Trophoblast cell (in vitro differentiated cells and primary cell): Measurements from ENCODE around the gene FOXL2.
A peak's percentile ranks its signal among the peaks of the same experiment; 100 is the strongest.

Experiments used
- DNase-seq, 2 donors: peaks; one replicate each; pipeline ENCODE4 v3.0.0-alpha.2; 2016
- H2AFZ ChIP-seq: 2 replicates; pipeline ENCODE4 v1.6.1; 2013; ENCODE audit warnings: low read length, moderate library complexity, mild to moderate bottlenecking; ENCODE audit not compliant: insufficient read depth, poor library complexity
- H2AK5ac ChIP-seq: 2 replicates; pipeline ENCODE4 v1.6.1; 2013; ENCODE audit warnings: mild to moderate bottlenecking, low read length
- H2BK120ac ChIP-seq: 2 replicates; pipeline ENCODE4 v1.6.1; 2013; ENCODE audit warnings: low read length, mild to moderate bottlenecking, moderate library complexity; ENCODE audit not compliant: insufficient read depth, poor library complexity
- H2BK12ac ChIP-seq: 2 replicates; pipeline ENCODE4 v1.6.1; 2013; ENCODE audit warnings: mild to moderate bottlenecking, low read length, moderate library complexity
- H2BK5ac ChIP-seq: 2 replicates; pipeline ENCODE4 v1.6.1; 2013; ENCODE audit warnings: low read length, low read depth, moderate library complexity, mild to moderate bottlenecking; ENCODE audit not compliant: poor library complexity
- H3K14ac ChIP-seq: 2 replicates; pipeline ENCODE4 v1.6.1; 2013; ENCODE audit warnings: mild to moderate bottlenecking, low read length
- H3K18ac ChIP-seq: 2 replicates; pipeline ENCODE4 v1.6.1; 2013; ENCODE audit warnings: mild to moderate bottlenecking, low read length
- H3K23ac ChIP-seq: 2 replicates; pipeline ENCODE4 v1.6.1; 2013; ENCODE audit warnings: low read length
- H3K27ac ChIP-seq: 2 replicates; pipeline ENCODE4 v1.5.1; 2013; ENCODE audit warnings: low read depth, mild to moderate bottlenecking, inconsistent platforms, low read length, moderate library complexity
- H3K27me3 ChIP-seq: 2 replicates; pipeline ENCODE4 v1.6.1; 2013; ENCODE audit warnings: inconsistent platforms, mild to moderate bottlenecking, low read length, moderate library complexity; ENCODE audit not compliant: insufficient read depth
- H3K36me3 ChIP-seq, 2 experiments: 1 replicate in 1 of 2; 2 replicates in 1 of 2; pipeline ENCODE4 v1.6.1; 2013; ENCODE audit warnings: low read length in 2 of 2, mild to moderate bottlenecking in 2 of 2, moderate library complexity in 1 of 2; ENCODE audit not compliant: insufficient read depth in 2 of 2, control insufficient read depth in 1 of 2
- H3K4ac ChIP-seq: 2 replicates; pipeline ENCODE4 v1.6.1; 2013; ENCODE audit warnings: low read depth, mild to moderate bottlenecking, low read length, moderate library complexity
- H3K4me1 ChIP-seq, 2 experiments: 1 replicate in 1 of 2; 2 replicates in 1 of 2; pipeline ENCODE4 v1.6.1; 2013; ENCODE audit warnings: low read length in 2 of 2, mild to moderate bottlenecking in 2 of 2, moderate library complexity in 1 of 2; ENCODE audit not compliant: insufficient read depth in 2 of 2, control insufficient read depth in 1 of 2
- H3K4me2 ChIP-seq: 2 replicates; pipeline ENCODE4 v1.6.1; 2013; ENCODE audit warnings: inconsistent platforms, mild to moderate bottlenecking, low read length, moderate library complexity
- H3K4me3 ChIP-seq: 2 replicates; pipeline ENCODE4 v1.5.1; 2013; ENCODE audit warnings: mild to moderate bottlenecking, low read depth, low read length, inconsistent platforms
- H3K79me1 ChIP-seq: one replicate; pipeline ENCODE4 v1.6.1; 2013; ENCODE audit warnings: low read length
- H3K79me2 ChIP-seq: 2 replicates; pipeline ENCODE4 v1.6.1; 2013; ENCODE audit warnings: low read length, mild to moderate bottlenecking; ENCODE audit not compliant: control insufficient read depth, insufficient read depth, poor library complexity
- H3K9ac ChIP-seq: 2 replicates; pipeline ENCODE4 v1.6.1; 2013; ENCODE audit warnings: mild to moderate bottlenecking, low read length
- H3K9me3 ChIP-seq: 2 replicates; pipeline ENCODE4 v1.6.1; 2013; ENCODE audit warnings: low read depth, mild to moderate bottlenecking, control low read depth, inconsistent platforms, low read length; ENCODE audit not compliant: insufficient read depth
- H4K12ac ChIP-seq: 2 replicates; pipeline ENCODE4 v1.6.1; 2013; ENCODE audit warnings: low read depth, mild to moderate bottlenecking, low read length, moderate library complexity
- H4K8ac ChIP-seq: 2 replicates; pipeline ENCODE4 v1.6.1; 2013; ENCODE audit warnings: low read depth, mild to moderate bottlenecking, low read length, moderate library complexity
- H4K91ac ChIP-seq: one replicate; pipeline ENCODE4 v1.6.1; 2013; ENCODE audit warnings: low read depth, mild to moderate bottlenecking, low read length, moderate library complexity
- WGBS: extraction: QIAGEN DNeasy Blood & Tissue Kit; methylation state at CpG from one replicate; pipeline ENCODE4 v1.1.7; 2013; ENCODE audit warnings: missing lambda C conversion rate; ENCODE audit not compliant: insufficient read length, insufficient coverage; ENCODE audit errors: extremely low coverage; 5-methylcytosine and 5-hydroxymethylcytosine counted together

Gene FOXL2

GRCh38 chr3:138945709-138946662 lies 951 bp downstream of the FOXL2 start:
- Histone ChIP-seq H2AK5ac (no peak overlapping the region), H3K23ac (no peak overlapping the region), H3K4me2 (peak overlapping the region; percentile 88), H2BK5ac (no peak overlapping the region), H2AFZ (peak overlapping the region; percentile 69), H2BK12ac (no peak overlapping the region), H3K79me2 (no peaks in the 10 kb centered on the region), H3K4me3 (peak overlapping the region; percentile 55), H3K18ac (no peak overlapping the region), H4K8ac (no peak overlapping the region), H3K9ac (no peak overlapping the region), H4K12ac (no peak overlapping the region), H3K4ac (no peak overlapping the region), H3K27me3 (peaks cover 81% of the 10 kb centered on the region), H3K9me3 (peaks cover 7% of the 10 kb centered on the region), H4K91ac (no peak overlapping the region), H3K27ac (no peak overlapping the region), H3K4me1 (peaks cover 31 to 35% of the 10 kb centered on the region in 2 experiments), H3K36me3 (no peaks in the 10 kb centered on the region), H3K14ac (no peak overlapping the region), H3K79me1 (no peaks in the 10 kb centered on the region), H2BK120ac (no peak overlapping the region)
- DNase-seq = peak; percentile 18 to 56
- no CpG with 5 or more reads among the region's 120 CpGs for WGBS

DNA sequence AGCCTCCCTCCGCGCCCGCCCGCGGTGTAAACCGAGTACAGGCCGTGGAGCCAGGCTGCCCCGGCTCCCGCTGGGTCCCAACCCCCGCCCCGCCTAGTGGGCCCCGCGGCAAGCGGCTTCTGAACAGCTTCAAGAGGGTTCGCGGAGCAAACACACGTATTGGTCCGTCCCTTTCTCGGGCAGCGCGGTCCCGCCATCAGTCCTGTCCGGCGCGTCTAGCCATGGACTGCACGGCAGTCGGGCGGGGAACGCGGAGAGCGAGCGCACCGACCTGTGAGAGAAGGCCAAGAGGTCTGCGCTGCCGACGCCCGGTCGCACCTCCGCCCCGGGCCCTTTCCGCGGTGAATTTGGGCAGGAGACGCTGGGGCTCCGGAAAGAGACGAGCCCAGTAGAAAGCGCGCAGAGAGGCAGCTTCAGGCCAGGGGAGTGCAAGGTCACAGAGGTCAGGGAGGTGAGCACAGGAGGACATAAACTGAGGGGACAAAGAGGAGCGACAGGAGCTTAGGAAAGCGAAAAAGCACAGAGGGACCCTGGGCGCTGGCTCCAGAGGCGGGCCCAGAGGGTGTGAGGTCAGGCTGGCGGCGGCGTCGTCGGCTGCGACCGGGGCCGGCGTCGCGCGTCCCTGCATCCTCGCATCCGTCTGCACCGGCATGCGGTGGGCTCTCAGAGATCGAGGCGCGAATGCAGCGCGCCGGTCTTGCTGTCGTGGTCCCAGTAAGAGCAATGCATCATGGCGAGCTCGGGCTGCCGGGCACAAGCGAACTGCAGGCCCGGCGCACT lies 1.8 kb downstream of the FOXL2 start:
- no CpG with 5 or more reads among the region's 80 CpGs for WGBS
- H3K27ac ChIP-seq = no peak overlapping the region
- H2BK5ac ChIP-seq = no peak overlapping the region
- H4K91ac ChIP-seq = no peak overlapping the region
- no peak overlapping the region for H3K4ac ChIP-seq
- no peak overlapping the region for H3K14ac ChIP-seq
- H3K23ac ChIP-seq = no peak overlapping the region
- no peak overlapping the region for H3K4me3 ChIP-seq
- H4K8ac ChIP-seq = no peak overlapping the region
- H3K4me1 ChIP-seq = peaks cover 28 to 32% of the 10 kb centered on the region in 2 experiments
- DNase-seq = peak in 1 of 2 donors; percentile 40
- no peak overlapping the region for H2BK120ac ChIP-seq
- peak overlapping the region; percentile 50 for H2AFZ ChIP-seq
- H3K36me3 ChIP-seq = no peaks in the 10 kb centered on the region
- H3K27me3 ChIP-seq = peaks cover 77% of the 10 kb centered on the region
- no peak overlapping the region for H2BK12ac ChIP-seq
- H3K18ac ChIP-seq = no peak overlapping the region
- H4K12ac ChIP-seq = no peak overlapping the region
- H3K9ac ChIP-seq = no peak overlapping the region
- H2AK5ac ChIP-seq = no peak overlapping the region
- no peaks in the 10 kb centered on the region for H3K79me1 ChIP-seq
- H3K9me3 ChIP-seq = peaks cover 7% of the 10 kb centered on the region
- H3K4me2 ChIP-seq = peak overlapping the region; percentile 88
- H3K79me2 ChIP-seq = no peaks in the 10 kb centered on the region

DNA sequence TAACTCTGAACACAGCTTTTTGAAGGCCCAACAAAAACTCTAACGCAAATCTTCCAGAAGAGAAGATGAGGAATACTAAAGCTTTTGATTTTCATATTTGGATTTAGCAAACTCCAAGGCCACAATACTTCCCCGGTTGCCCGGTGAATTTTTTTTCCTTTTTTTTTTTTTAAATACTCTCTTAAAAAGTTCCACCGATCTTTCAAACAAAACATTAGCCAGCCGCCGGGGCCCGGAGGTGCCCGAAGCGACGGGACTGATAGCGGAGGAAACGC lies 2.3 kb downstream of the FOXL2 start:
- Histone ChIP-seq H3K4me1 (peaks cover 23 to 29% of the 10 kb centered on the region in 2 experiments), H3K4ac (no peak overlapping the region), H3K14ac (no peak overlapping the region), H4K8ac (no peak overlapping the region), H2BK120ac (no peak overlapping the region), H3K18ac (no peak overlapping the region), H3K27ac (no peak overlapping the region), H4K91ac (no peak overlapping the region), H3K23ac (no peak overlapping the region), H2AK5ac (no peak overlapping the region), H3K79me2 (no peaks in the 10 kb centered on the region), H3K27me3 (peaks cover 77% of the 10 kb centered on the region), H3K36me3 (no peaks in the 10 kb centered on the region), H3K9ac (no peak overlapping the region), H2BK5ac (no peak overlapping the region), H2BK12ac (no peak overlapping the region), H3K79me1 (no peaks in the 10 kb centered on the region), H2AFZ (peak overlapping the region; percentile 50), H4K12ac (no peak overlapping the region), H3K9me3 (peaks cover 7% of the 10 kb centered on the region), H3K4me2 (peak overlapping the region; percentile 88), H3K4me3 (no peak overlapping the region)
- WGBS = no CpG with 5 or more reads among the region's 12 CpGs
- DNase-seq = no peak

DNA sequence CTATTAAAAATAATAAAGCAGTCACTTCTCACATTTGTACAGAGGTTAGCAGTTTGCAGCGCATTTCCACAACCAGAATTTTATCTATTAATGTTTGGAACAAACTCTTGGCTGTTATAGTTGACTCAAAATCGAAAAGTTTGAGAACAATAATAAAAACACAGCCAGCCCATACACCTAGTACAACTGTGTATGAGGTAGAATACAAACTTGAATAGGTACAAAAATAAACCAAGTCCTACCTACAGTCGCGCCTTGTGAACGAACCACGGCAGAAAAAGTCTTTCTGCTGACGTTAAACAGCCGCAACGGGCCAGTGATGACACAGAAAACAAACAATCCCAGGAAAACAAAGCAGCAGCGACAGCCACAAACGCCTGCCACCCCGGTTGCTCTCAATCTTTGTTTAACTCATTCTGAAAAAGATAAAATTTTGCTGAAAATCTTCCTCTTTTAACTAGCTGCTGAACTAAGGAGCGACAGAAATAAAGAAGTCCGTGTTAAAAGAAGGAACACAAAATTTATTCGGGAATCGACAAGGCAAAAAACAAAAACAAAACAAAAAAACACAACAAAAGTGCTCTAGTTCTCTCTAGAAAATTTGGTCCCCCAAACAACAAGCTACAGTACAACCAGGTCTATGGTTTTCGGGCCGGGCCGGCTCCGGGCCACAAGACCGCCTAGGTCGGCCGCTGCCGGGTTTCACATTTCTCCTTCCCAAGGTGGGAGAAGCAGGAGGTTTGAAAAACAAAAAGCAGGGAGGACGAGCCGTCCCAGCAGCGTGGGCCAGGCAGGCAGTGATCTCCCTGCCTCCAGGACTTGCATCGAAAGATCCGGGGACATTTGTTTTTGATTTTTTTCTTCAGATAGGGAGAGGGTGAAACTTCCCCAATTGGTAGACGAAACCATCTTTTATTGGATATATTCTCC lies 2.9 kb downstream of the FOXL2 start:
- Histone ChIP-seq H3K27ac (no peak overlapping the region), H3K18ac (no peak overlapping the region), H3K9me3 (peaks cover 7% of the 10 kb centered on the region), H3K4ac (no peak overlapping the region), H3K4me1 (peaks cover 23 to 26% of the 10 kb centered on the region in 2 experiments), H3K79me2 (no peaks in the 10 kb centered on the region), H3K4me2 (no peak overlapping the region), H3K23ac (no peak overlapping the region), H2BK120ac (no peak overlapping the region), H4K91ac (no peak overlapping the region), H2BK12ac (no peak overlapping the region), H4K12ac (no peak overlapping the region), H2BK5ac (no peak overlapping the region), H3K9ac (no peak overlapping the region), H2AK5ac (no peak overlapping the region), H3K36me3 (no peaks in the 10 kb centered on the region), H3K79me1 (no peaks in the 10 kb centered on the region), H3K14ac (no peak overlapping the region), H2AFZ (no peak overlapping the region), H4K8ac (no peak overlapping the region), H3K27me3 (peaks cover 78% of the 10 kb centered on the region), H3K4me3 (no peak overlapping the region)
- no peak for DNase-seq
- WGBS = no CpG with 5 or more reads among the region's 30 CpGs
